GM12891 (cell line): ENCODE results near the gene STK10.

ENCODE experiments used
- POLR2A ChIP-seq: IDR thresholded peaks from 2 replicates; pipeline ENCODE4 v1.6.1; 2011; ENCODE audit warnings: low read depth, low read length, control low read depth
- POLR2AphosphoS5 ChIP-seq: IDR thresholded peaks from 2 replicates; pipeline ENCODE4 v1.6.1; 2011; ENCODE audit warnings: low read depth, low read length, control low read depth
- TAF1 ChIP-seq: IDR thresholded peaks from 2 replicates; pipeline ENCODE4 v1.6.1; 2011; ENCODE audit warnings: low read depth, low read length, control low read depth

GRCh38 chr5:172063463-172064235 is 124.4 kb downstream of the STK10 start:
- TF ChIP-seq POLR2A (no peak), TAF1 (no peak), POLR2AphosphoS5 (no peak)
